GM18951 (cell line): ENCODE data around the gene RPL15.
"Not testable (repeated sequence)": the region's sequence is repeated elsewhere in the genome, so short reads cannot be mapped to it uniquely, and the experiment has no call there.

Experiments
- POLR2A ChIP-seq: IDR thresholded peaks from 4 replicates; pipeline ENCODE4 v1.6.1; 2011; ENCODE audit warnings: mild to moderate bottlenecking; ENCODE audit not compliant: insufficient read length, insufficient read depth; ENCODE audit errors: extremely low read depth
- in situ Hi-C: fragments of 300-500 bp; cut with MboI; formaldehyde crosslinking; loops from one replicate; pipeline ENCODE4 v1.12.0; 2022; ENCODE audit warnings: low sequenced_read_pairs, mixed read lengths, inconsistent platforms; ENCODE audit not compliant: unreplicated experiment

The RPL15 gene

GRCh38 chr3:23916886-23917678 is at the start of gene RPL15, which contains the start of gene NKIRAS1:
RPL15 (plus strand) TSS chr3:23917132; CDS start chr3:23917860, 728 bp downstream.
NKIRAS1 (minus strand) TSS chr3:23916990; CDS start chr3:23910904, 6,086 bp downstream.
- in situ Hi-C loops = no loop called here
- TF ChIP-seq POLR2A = peak; percentile 99

GRCh38 chr3:23867400-23867799 is 49.5 kb upstream of the RPL15 start:
- in situ Hi-C loops = no loop called here

GRCh38 chr3:23867838-23868237 is 49.1 kb upstream of the RPL15 start:
- no peak for TF ChIP-seq POLR2A
- in situ Hi-C loops = no loop called here

More at GRCh38 chr3:23867400-23867799, 49.5 kb upstream of the RPL15 start:
- no peak for TF ChIP-seq POLR2A

DNA sequence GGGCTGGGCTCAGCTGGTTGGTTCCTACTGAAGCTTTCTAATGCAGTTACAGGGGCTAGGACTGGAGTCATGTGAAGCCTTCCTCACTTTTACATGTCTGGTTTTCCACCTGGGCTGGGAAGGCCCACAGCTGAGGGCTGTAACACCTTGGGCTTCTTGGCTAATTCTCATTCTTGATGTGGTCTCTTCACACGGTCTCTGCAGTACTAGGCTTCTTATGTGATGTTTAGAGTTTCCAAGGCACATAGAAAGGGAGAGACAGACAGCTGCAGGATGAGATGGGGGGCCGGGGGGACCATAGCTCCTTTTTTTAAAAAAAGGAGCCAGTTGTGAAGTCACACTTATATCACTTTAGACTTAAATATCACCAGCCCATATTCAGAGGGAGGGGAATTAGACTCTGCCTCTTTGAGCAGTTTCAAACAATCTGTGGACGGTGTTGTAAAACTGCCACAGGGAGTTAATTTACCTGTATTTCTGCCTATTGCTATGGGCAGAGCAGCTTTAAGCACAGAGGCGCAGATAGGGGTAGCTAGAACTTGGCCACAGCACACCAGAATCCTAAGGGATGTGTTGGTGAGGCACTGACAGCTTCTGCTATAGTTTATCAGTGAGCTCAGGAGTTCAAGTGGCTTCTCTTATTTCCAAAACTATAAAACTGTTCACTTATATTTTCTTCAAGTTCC is 46.8 kb upstream of the RPL15 start:
- TF ChIP-seq POLR2A = no peak

DNA sequence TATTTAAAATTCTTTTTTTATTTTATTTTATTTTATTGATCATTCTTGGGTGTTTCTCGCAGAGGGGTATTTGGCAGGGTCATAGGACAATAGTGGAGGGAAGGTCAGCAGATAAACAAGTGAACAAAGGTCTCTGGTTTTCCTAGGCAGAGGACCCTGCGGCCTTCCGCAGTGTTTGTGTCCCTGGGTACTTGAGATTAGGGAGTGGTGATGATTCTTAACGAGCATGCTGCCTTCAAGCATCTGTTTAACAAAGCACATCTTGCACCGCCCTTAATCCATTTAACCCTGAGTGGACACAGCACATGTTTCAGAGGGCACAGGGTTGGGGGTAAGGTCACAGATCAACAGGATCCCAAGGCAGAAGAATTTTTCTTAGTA is 46.3 kb upstream of the RPL15 start:
- in situ Hi-C loops = not testable (repeated sequence)

More for the DNA sequence above, 46.8 kb upstream of the RPL15 start:
- in situ Hi-C loops = no loop called here

DNA sequence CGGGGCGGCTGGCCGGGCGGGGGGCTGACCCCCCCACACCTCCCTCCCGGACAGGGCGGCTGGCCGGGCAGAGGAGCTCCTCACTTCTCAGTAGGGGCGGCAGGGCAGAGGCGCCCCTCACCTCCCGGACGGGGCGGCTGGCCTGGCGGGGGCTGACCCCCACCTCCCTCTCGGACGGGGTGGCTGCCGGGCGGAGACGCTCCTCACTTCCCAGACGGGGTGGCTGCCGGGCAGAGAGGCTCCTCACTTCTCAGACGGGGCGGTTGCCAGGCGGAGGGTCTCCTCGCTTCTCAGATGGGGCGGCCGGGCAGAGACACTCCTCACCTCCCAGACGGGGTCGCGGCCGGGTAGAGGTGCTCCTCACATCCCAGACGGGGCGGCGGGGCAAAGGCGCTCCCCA is 45.6 kb upstream of the RPL15 start:
- in situ Hi-C loops = not testable (repeated sequence)

DNA sequence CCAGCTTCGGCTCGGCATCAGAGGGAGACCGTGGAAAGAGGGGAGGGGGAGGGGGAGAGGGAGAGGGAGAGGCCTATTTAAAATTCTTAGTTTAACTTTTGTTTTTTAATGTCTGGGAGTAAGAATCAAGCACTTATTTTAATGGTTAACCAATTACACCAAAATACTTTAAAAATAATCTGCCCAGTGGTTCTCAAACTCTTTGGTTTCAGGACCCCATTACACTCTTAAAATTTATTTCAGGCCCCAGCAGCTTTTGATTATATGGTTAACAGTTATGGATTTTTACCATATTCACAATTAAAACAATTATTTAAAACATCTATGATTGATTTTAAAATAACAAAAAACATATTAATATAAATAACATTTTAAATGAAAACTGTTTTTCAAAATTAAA is 44.6 kb upstream of the RPL15 start:
- in situ Hi-C loops = no loop called here
- no peak for TF ChIP-seq POLR2A

- TF ChIP-seq POLR2A = no peak
- in situ Hi-C loops = no loop called here
These were observed 43.0 kb upstream of the RPL15 start for GRCh38 chr3:23873941-23874340.

GRCh38 chr3:23874359-23875112 is 42.4 kb upstream of the RPL15 start:
- in situ Hi-C loops = loop anchor here (25.0 kb wide), 1 partner anchor 363 kb away; no protein-coding TSS in a partner anchor

DNA sequence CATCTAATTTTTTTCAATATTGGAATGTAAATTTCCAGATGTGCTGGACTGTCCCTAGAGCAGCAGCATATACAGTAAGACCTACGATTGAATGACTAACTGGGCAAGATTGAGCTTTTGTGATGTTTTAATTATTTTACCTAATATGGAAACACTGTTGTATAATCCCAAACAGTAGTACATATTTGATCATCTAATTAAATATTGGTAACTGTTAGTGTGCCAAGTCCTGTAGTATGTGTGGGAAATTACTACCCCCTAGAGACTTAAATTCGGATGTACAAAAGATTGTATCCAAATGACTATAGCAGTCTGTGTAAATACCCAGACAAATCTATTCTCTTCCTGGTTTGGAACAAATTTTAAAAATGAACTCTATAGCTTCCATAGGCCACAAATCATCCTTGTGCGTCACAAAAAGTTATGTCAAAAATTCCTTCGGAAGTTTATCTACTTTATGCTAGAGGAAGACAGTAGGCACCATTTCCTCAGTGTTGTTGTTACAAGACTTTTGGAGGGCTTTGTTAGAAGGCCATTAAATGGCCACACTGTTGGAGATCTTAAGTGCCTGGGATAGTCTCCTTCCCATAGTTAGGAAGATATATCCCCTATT is 41.7 kb upstream of the RPL15 start:
- in situ Hi-C loops = loop anchor here (25.0 kb wide), 1 partner anchor 362 kb away; no protein-coding TSS in a partner anchor
- TF ChIP-seq POLR2A = no peak

More at GRCh38 chr3:23874359-23875112, 42.4 kb upstream of the RPL15 start:
- TF ChIP-seq POLR2A = no peak

DNA sequence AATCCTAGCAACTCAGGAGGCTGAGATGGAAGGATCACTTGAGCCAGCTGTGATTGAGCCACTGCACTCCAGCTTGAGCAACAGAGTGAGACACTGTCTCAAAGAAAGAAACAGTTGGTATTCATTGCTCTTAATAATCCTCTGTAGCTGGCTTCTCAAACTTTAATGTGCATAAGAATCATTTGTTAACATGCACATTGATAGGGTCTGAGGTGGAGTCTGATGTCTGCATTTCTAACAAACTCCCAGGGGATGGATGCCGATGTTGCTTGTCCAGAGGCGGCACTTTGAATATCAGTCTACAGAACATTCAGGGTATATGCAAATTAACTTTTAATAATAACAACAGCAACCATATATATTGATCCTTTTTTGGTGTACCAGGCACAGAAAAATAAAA is 40.0 kb upstream of the RPL15 start:
- no peak for TF ChIP-seq POLR2A
- in situ Hi-C loops = loop anchor here (25.0 kb wide), 1 partner anchor 360 kb away; no protein-coding TSS in a partner anchor

DNA sequence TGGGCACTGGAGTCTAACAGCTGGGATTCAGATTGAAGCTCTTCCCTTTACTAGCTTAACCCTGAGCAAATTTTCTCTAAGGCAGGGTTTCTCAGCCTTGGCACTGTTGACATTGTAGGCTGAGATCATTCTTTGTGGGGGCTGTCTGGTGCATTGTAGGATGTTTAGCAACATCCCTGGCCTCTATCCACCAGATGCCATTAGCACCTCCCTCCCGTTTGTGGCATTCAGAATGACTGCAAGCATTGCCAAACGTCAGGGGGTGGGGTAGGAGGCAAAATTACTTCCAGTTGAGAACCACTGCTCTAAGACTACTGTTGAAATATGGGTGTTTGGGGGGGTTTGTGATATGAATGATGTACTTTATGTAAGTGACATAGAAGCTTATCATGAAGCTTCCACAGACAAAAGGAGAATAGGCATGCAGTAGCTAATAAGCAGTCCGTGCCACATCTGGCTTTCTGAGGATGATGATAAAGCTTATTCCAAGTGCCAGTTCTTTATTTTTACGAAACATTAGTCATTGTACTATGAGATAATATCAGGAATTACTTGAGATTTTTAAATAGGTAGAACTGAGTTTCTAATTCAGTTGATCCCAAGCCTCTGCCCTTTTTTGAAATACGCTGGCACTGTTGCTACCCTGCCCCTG is 39.5 kb upstream of the RPL15 start:
- in situ Hi-C loops = loop anchor here (25.0 kb wide), 1 partner anchor 360 kb away; no protein-coding TSS in a partner anchor
- TF ChIP-seq POLR2A = no peak
